Measurements from ENCODE around the gene CCDC50.

Gene CCDC50

DNA sequence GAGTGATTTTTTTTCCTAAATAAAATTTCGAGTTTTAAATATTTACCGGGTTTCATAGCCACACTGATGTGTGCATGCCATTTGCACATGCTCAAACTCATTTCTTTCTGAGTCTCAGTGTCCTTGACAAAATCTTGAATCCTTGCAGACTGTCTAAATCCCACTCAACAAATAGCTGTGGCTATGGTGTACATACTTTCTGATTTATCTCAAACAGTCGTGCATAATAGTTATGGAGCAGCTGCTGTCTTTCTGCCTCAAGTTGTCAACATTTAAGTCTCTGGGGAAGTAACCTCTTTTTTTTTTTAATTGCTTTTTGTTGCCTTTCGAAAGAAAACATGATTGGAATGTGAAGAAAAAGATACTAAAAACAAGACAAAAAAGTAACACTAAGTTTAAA, 53.9 kb downstream of the CCDC50 start:
- no peak for DNase-seq

DNA sequence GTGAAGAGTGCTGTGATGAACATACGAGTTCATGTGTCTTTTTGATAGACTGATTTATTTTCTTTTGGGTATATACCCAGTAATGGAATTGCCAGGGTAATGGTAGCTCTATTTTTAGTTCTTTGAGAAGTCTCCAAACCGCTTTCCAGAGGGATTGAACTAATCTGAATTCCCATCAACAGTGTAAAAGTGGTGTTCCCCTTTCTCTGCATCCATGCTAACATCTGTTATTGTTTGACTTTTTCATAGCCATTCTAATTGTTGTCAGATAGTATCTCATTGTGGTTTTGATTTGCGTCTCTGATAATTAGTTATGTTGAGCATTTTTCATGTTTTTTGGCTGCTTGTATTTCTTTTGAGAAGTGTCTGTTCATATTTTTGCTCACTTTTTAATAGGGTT, 55.9 kb downstream of the CCDC50 start:
- no peak for DNase-seq

DNA sequence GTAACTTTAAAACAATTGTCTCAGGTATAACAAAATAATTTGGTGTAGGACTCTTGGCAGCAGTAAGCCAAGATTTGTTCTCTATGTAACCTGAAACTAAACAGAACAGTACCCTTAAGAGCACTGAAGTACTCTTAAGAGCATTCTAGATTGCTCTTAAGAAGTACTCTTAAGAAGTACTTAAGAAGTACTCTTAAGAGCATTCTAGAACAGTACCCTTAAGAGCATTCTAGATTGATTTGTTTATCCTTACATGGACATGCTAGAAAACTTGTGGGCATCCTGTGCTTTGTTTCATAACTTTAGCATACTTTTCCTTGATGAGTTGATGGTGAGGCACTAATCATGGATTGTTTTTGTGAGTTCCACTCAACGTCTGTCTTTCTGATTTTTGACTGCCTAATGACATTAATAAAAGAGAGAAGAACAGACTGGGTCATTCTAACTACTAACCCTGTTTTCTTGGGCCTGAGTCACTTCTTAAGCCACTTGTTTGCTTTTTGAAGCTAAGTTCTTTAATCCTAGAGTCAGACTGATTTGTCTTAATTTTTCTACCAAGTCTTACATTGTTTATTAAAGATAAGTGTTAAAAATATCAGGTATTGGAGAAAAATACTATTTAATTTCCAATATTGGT, 58.4 kb downstream of the CCDC50 start:
- no peak for DNase-seq

DNA sequence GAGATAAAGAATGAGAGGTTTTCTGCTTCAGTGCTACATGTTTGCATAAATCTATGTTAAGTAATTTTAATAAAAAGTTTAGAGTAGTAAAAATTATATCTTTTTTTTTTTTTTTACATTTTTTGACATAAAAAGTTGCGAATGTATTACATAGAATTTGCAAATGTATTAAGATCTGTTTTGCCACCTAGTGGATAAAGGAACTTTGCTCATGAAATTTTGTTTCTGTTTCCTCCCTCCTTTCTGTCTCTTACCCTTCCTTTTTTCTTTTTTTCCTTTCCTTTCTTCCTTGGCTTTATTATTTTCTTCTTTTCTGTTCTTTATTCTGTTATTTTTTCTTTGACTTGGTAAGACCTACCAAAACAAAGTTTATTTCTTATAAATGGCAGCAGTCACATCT, 59.6 kb downstream of the CCDC50 start:
- no peak for DNase-seq

DNA sequence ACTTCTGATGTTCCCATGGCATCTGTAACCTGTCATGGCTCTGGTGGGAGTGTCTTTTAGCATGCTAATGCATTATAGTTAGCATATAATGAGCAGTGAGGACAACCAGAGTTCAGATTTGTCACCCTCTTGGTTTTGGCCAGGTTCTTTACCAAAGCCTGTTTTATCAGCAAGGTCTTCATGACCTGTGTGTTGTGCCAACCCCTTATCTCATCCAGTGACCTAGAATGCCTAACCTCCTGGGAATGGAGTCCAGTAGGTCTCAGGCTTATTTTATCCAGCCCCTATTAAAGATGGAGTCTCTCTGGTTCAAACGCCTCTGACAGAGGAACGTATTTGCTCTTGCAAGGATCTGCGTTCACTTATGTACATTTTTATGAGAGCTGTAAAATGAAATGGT, 61.4 kb downstream of the CCDC50 start:
- DNase-seq, result no peak

DNA sequence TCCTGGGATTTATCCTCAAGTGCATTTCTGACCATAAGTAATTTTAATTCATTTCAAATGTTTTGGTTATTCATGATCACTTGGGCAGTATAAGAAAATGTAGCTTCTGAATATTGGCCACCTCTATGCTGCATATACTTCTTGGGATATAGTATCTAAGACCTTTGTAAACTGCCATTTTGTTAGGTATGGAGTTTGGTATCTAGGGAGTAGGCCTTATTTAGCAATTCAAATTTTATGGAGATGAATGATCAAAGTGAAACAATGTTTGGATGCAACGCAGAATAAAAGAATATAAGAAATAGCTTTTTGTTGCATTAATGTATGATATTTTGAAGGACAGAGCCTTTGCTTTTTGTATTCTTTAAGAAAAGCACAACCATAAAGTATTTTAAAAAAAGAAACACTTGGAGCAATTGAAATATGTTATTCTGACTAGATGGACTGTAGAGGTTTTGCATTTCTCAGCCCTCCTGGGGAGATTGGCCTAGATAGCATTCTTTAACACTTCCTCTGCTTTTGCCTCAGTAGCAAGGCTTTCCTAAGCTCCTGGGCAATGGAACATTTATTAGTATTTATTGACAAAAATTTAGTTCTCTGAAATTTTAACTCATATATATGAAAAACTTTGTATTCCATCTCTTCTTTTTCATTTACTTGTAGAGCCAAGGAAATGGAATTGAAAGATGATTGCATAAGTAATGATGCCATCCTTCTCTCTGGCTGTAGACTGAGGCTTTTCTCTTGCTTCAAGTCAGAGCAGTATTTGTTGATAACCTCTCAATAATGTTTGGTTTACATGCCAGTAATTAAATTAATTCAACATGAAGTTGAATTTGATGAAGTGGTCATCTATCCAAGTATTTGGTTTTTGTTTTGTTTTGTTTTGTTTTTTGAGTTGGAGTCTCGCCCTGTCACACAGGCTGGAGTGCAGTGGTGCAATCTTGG, 62.9 kb downstream of the CCDC50 start:
- no peak for DNase-seq

DNA sequence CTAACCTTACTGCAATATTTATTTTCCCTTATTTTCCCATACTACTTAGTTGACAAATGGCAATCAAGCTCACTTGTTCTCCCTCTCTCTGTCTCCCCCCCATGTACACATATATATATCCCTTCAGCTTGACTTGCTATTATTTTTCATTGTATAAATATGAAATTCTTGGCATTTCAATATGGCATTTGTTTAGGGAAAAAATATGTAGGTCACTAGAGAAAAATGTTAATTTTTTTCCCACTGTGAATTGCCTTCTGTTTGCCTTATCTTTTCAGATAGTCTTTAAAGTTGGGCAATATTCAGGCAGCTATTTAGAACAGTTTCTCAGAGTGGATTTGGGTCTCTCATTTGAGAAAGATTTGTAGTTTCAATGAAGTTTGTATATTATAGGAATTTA, 64.0 kb downstream of the CCDC50 start:
- DNase-seq, result no peak

DNA sequence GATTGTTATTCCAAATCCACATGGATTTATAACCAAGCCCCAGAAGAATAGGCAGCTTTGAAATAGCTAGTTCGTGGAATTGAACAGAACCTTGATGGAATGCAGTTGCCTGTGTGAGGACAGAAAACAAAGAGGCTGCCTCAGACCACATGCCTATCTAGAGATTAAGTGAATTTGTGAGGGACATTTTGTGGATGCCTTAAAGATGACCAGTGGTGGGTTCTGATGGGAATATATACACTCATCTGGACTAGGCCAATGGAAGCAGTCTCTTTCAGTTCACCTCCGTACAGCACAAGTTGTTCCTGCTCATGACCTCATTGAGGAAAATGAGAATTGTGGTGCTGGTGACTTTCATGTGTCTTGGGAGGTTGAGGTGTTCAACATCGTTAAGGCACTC, 68.6 kb downstream of the CCDC50 start:
- DNase-seq, result no peak

DNA sequence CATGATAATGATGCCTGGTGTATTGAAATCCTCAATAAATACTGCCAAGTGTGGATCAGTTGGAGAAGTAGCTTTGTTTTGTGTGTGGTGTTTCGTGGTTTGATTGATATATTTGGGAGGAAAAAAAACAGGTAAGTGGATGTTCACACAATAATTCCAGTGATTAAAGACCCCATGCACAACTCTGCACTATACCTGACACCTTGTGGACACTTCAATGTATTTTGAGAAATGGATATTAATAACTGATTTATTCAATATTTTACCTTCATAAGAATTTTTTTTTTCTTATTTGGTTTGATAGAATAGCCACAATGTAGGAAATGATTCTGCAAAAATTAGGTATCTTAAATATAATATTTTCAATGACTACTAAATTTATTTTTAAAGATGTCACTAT, 69.4 kb downstream of the CCDC50 start:
- DNase-seq, result no peak

DNA sequence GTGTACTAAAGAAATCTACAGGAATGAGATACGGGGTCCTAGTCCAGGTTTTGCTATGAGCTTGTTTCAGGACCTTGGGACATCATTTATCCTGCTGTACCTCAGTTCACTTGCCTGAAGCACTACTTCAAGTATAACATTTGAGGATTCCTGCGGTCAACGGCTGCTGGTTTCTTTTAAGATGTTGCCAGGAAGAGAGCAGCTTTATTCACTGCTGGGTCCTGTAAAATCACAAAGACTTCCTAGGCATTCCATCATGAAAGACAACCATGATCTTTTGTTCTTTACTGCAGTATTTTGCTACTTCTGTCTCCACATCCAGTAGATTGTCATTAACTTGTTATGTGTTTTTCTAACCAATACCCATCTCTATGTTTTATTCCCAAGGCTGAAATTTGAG, 70.7 kb downstream of the CCDC50 start:
- no peak for DNase-seq

DNA sequence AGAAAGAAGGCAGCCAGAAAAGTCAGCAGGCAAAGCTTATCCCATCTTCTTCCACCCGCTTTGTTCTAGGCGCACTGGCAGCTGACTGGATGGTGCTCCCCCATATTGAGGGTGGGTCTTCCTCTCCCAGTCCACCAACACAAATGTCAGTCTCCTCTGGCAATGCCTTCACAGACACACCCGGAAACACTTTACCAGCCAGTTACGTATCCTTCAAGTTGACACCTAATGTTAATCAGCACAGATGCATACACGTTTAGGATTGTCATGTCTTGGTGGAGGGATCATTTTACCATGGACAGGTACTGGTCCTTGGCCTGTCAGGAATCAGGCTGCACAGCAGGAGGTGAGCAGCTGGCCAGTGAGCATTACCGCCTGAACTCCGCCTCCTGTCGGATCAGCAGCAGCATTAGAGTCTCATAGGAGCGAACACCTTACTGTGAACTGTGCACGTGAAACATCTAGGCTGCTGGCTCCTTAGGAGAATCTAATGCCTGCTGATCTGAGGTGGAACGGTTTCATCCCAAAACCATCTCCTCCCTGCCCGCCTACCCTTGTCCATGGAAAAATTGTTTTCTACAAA, 72.7 kb downstream of the CCDC50 start:
- no peak for DNase-seq

DNA sequence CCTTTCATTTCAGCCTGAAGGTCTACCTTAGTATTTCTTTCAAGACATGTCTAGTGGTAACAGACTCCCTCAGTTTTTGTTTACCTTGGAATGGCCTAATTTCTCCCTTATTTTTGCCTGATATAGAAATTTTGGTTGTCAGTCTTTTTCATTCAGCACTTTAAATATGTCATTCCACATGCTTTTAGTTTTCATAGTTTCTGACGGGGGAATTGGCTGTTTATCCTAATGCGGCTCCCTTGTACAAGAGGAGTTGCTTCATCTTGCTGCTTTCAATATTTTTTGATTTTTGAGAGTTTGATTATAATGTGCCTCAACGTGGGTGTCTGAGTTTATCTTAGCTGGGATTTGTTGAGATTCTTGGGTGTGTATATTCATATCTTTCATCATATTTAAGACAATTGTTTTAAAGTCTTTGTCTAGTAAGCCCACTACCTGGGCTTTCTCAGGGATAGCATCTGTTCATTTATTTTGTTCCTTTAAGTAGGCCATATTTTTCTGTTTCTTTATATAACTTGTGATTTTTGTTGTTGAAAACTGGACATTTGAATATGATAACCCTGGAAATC, 80.7 kb downstream of the CCDC50 start:
- no peak for DNase-seq

DNA sequence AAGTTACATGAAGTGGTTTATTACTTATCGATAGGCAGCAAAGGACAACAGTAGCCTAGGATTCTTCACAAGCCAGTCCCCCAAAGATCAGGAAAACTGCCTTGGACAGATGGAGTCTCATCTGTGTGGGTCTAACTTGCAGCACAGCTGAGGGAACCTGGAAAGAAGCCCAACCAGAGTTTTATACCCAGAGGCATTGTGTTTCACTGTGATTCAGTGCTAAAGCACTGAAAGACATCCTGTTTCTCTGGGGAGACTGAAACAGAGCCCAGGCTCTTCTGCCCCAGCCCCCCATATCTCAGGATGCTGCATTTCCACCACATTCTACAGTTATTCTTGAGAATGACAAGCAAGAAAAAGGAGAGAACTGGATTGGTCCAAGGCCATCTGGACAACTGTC, 83.6 kb downstream of the CCDC50 start:
- DNase-seq, result no peak

DNA sequence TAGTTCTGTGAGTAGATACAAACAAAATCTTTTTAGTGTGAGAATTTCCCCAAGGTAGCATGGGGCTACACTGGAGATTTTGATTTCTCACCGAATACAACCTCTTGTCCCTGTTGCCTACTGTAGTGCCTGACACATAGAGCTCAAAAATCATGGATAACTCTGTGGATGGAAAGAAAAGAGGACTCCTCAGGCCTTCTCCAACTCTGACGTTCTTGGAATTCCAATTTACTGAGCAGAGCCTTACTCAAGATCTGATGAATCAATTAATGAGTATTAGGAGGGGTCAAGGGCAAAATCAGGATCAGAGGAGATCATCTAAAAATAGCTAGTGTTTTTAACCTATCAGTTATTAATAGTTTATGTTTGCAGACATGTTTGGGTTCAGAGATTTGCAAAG, 85.1 kb downstream of the CCDC50 start:
- DNase-seq, result no peak

DNA sequence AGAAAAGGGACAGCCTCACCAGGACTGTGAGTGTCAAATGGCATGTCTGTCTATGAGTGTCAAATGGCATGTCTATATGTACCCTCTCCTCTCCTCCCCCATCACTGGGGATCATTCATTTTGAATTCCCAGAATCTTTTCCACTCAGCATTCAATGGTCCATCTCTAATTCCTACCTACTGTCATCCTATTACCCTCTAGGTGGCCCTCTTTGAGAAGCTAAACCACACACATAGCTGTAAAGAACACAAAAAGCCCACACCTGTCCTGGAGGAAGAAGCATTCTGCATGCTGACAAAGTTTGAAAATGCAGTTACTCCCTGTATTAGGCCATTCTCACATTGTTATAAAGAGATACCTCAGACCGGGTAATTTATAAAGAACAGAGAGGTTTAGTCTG, 85.5 kb downstream of the CCDC50 start:
- DNase-seq, result no peak

DNA sequence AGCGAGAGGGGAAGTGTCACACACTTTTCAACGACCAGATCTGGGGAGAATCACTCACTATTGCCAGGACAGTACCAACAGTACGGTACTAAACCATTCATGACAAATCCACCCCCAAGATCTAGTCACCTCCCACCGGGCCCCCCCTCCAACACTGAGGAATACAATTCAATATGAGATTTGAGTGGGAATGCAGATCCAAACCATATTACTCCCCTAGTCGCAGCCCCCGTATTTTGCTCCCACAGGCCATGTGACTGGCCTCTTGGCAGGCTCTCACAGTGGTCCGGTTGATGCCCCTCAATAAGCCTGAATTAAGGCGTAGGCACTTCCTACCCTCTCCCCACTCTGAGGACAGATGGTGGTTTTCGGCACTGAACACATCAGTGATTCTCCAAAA, 86.4 kb downstream of the CCDC50 start:
- no peak for DNase-seq

DNA sequence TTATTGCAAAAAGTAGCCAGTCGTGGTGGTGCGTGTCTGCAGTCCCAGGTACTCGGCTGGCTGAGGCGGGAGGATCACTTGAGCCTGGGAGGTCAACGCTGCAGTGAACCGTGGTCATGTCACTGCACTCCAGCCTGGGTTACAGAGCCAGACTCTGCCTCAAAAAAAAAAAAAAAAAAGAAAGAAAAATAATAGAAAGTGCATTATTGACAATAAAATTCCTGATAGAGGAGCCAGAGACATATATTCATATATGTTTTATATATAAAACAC, 88.2 kb downstream of the CCDC50 start:
- no peak for DNase-seq

DNA sequence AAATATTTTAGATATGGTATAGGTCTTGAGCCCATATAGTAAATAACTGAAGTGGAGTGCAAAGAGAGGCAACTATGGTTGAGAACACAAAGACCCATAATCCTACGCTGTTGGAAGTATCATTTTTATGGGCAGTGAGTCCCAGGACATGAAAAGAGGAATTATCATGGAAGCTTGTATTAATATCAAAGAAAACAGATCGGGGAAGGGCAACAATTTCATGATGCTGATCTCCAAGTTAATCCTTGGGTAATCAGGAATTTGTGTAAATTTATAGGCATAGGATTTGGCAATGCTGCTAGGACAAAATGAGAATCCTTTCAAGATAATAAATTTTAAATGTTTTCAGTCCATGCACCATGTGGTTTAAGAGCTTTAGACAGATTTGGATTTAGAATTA, 91.6 kb downstream of the CCDC50 start:
- DNase-seq, result no peak

DNA sequence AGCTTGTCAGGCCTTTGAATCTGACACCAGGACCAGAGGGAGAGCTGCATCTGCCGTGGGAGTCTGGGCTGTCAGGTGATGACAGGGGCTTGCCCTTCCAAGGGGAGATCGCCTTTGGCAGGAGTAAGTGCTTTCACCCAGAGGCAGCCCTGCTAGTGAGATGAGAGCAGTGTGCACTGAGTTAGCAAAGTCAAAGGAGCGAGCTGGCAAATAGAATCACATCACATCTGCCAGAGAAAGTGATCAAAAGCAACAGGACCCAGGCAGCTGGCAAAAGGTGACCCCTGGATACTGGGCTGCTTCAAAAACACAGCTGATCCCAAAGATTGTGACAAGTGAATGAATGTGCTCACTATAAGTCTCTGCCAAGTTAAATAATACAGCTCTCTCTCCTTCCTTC, 95.7 kb downstream of the CCDC50 start:
- DNase-seq, result no peak

DNA sequence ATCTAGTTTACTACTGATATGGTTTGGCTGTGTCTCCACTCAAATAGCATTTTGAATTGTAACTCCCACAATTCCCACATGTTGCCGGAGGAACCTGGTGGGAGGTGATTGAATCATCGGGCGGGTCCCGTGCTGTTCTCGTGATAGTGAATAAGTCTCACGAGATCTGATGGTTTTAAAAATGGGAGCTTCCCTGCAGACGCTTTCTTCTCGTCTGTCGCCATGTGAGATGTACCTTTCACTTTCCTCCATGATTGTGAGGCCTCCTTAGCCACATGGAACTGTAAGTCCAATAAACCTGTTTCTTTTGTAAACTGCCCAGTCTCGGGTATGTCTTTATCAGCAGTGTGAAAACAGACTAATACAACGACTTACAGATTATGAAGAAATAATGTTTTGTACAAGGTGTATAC, 96.1 kb downstream of the CCDC50 start:
- DNase-seq, result peak; percentile 77

DNA sequence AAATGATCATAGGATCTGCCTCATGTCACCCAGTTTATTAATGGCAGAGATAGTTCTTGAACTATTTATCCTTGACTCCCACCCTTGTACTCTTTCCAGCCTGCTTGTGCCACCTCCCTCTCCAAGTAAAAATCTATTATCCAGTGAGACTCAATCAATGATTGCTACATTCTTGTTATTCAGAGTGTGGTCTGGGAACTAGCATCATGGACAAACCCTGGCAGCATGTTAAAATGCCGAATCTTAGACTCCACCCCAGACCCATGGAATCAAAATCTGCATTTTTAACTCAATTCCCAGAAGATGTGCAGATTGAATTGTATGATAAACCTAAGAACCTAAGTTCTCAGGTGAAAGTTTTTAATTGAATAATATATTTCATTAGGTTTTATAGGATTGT, 97.1 kb downstream of the CCDC50 start:
- DNase-seq, result no peak

DNA sequence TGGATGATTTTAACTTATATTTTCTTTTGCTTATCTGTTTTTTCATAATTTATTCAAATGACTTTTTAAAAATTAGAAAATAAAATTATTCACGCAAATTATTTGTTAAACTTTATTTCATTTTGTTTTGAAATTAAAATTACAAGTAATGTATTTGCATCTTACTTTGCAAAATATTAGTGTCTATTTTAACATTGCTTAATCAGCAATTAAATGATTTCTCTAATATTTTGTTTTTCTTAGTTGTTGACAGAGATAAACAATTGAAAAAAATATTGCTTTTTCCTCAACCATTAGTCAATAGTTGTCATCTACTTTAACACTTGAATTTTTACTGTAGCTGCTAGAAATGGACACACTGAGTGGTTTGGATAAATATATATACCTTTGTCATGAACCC, 99.0 kb downstream of the CCDC50 start:
- DNase-seq, result no peak

DNA sequence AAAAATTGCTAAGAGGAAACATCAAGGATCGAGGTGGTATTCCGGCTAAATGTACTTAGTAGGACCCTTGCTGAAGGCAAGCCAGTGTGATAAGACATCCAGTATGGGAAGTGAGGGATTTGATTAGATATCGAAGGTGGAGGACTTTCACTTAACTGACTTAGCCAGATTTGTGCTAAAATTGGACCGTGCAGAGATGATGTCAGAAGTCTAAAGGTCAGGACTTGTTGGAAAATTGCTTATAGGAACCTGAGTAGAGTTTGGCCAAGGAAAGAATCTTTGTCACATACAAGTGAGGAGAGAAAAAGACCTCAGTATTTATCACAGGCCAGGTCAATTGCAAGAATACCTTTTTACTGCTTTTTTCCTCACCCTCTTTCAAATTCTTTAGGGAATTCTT, 100.9 kb downstream of the CCDC50 start:
- no peak for DNase-seq

DNA sequence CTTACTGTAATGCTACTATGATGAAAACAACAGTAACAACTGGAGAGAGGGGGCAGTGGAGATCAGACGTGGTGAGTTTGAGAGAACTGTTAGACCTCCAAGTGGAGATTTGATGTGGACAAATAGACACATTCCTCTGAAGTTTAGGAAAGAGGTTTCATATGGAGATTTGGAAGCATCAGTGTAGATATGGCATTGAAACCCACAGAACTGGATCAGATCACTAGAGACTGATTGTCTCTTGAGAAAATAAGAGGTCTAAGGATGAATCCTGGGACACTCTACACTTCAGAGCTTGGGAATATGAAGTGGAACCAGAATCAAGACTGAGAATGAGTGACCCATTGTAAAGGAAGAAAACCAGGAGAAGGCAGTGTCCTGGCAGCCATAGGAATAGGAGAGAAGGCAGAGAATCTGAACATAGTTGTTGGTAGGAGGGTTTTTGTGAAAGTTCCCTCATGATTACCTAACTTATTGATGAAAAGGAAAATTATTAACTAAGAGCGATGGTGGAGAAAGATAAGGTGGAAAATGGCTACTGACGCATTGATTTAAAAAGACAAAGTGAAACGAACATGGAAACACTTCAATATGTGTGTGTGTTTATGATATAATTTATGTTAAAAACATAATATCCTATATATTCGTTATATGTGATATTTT, 102.1 kb downstream of the CCDC50 start:
- no peak for DNase-seq
